AG09319 (cell line): ENCODE measurements around the gene PTPRC.

Experiments used
- DNase-seq: peaks from one replicate; pipeline ENCODE4 v3.0.0-alpha.2; 2010; ENCODE audit warnings: low read depth; ENCODE audit errors: extremely low read depth
- CTCF ChIP-seq: IDR thresholded peaks from 2 replicates; pipeline ENCODE4 v1.5.1; 2011; ENCODE audit warnings: low read depth, mild to moderate bottlenecking, inconsistent platforms, low read length, moderate library complexity

The PTPRC gene

GRCh38 chr1:198612471-198613260 lies 26.2 kb upstream of the PTPRC start:
- TF ChIP-seq CTCF, result no peak
- no peak for DNase-seq

- TF ChIP-seq CTCF, result no peak
- DNase-seq, result no peak
These were observed 21.4 kb upstream of the PTPRC start for GRCh38 chr1:198617406-198617805.

- no peak for TF ChIP-seq CTCF
- DNase-seq, result no peak
These were observed 19.3 kb upstream of the PTPRC start for GRCh38 chr1:198619375-198620140.

- TF ChIP-seq CTCF, result no peak
- no peak for DNase-seq
These were observed 18.6 kb upstream of the PTPRC start for GRCh38 chr1:198620218-198620617.

GRCh38 chr1:198620951-198621824 lies 17.7 kb upstream of the PTPRC start:
- no peak for TF ChIP-seq CTCF
- no peak for DNase-seq

GRCh38 chr1:198622001-198622400 lies 16.8 kb upstream of the PTPRC start:
- no peak for DNase-seq
- TF ChIP-seq CTCF, result no peak
